Measurements from ENCODE around the gene DNER. TPM values are rescaled to one million over a fixed set of nuclear protein-coding genes. Genes with fewer than 3 reads are reported as not detected.

DNER gene
- total RNA-seq, 1 experiment from 2014 or later = not detected

DNA sequence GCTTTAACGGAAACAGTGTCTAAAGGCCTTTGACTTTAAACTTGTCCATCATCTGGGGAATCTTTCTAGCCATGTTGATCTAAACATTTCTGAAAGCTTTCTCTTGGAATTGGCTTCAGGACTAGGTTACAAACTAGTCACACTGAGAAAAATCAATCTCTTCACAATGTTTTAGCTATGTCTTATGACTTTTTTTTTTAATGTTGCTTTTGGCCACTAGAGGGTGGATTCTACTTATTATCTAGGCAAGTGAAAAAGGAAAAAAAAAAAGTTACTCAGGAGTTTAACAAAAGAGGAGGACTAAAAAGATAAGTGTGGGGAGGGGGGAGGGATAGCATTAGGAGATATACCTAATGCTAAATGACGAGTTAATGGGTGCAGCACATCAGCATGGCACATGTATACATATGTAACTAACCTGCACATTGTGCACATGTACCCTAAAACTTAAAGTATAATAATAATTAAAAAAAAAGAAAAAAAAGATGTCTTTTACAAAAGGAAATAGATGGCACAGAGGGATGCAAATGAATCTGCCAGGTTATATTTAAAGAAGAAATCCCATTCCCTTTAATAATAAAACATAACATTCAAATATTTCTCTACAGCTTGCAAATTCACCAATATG, 282.9 kb downstream of the DNER start:
- peak; percentile 54 for DNase-seq (ENCODE audit: low spot score)
- in situ Hi-C loops (cut with HindIII; ENCODE audit: low sequenced_read_pairs) = no loop called here

DNA sequence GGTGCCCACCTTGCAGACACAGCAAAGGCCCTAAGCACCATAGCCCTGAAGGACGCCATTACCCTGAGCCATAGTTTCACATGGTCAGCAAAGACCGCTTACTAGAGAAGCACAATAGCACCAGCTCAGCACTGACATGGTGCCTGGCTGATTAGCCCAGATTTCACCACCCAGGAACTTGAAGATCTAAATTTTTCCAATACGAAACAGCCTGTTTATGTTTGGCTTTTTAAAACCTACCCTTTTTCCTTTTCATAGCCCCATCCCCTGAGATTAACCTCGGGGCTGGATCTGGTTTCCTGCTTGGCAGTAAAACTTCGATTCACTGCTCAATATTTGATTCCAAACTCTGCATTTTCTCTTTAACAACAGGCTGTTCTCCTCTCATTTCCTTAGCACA, 284.8 kb downstream of the DNER start:
- in situ Hi-C loops (cut with HindIII; ENCODE audit: low sequenced_read_pairs) = no loop called here
- no peak for DNase-seq (ENCODE audit: low spot score)

DNA sequence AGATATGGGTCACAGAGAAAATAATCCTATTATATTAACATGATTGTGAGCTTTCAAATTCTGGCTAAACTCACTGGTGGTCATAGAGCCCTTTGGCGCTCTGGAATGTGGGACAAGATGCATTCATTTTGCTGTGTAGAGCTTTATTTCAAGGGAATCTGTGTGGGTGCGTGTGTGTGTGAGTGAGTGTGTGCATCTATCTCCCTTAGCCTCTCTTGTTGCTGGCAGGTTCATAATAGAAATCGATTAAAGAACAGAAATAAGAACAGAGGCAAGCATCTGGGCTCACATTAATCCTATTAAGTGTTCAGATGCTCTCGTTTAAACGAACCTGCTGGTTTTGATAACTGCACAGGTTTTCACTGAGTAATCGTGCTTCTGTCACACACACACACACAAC, 287.9 kb downstream of the DNER start:
- DNase-seq (ENCODE audit: low spot score) = no peak
- in situ Hi-C loops (cut with HindIII; ENCODE audit: low sequenced_read_pairs) = no loop called here

DNA sequence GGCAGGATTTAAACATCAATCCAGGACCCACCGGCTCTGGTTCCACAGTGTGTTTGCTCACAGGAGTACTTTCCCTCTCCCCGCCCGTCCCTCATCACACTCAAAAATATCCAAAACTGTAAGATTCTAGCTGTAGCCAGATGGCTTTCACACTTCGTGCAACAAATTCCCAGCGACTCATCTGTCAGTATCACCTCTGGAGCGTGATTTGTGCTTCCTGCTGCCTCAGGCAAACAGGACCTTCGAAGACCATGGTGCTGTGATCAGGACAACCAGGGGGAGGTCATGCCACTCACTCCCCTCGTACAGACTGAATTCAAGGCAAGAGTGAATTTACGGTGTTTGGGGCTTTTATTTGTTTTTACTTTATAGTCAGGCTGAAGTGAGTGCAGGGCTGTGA, 288.8 kb downstream of the DNER start:
- in situ Hi-C loops (cut with HindIII; ENCODE audit: low sequenced_read_pairs) = no loop called here
- no peak for DNase-seq (ENCODE audit: low spot score)

DNA sequence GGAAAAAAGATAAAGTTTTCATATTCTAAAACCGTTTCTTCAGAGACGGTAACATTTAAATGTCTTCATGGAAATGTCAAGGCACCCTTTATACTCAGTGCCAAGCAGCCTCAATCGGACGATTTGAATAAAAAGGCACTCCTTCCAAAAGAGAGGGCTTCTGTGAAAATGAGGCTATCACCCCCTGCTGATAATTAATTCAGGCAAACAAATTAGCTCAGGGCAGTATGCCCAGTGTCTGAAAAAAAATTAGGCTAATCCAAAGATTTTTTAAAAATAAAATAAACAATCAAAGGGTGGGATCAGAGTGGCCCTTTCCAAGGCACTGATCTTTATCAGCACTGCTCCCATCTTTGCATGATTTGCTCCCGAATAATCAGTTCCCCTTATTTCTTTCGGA, 292.3 kb downstream of the DNER start:
- peak; percentile 43 for DNase-seq (ENCODE audit: low spot score)
- in situ Hi-C loops (cut with HindIII; ENCODE audit: low sequenced_read_pairs) = no loop called here

DNA sequence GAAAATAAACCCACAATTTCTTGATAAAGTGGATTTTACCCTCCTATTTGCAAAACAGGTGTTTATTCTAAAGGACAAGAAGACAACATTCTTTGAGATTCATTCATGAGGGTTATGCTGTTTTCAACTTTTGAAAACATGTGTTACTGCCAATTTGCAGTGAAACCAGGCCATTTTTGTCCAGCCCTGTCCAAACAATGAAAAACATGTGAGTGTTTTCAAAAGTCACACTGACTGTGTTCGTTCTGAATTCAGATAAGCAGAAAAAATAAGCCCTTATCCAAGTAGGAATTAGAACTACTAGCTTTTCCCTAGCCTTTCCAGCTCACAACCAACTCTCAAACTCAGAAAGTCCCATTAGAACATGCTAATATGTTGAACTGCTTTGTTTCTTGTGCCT, 295.2 kb downstream of the DNER start:
- no peak for DNase-seq (ENCODE audit: low spot score)
- in situ Hi-C loops (cut with HindIII; ENCODE audit: low sequenced_read_pairs) = no loop called here

DNA sequence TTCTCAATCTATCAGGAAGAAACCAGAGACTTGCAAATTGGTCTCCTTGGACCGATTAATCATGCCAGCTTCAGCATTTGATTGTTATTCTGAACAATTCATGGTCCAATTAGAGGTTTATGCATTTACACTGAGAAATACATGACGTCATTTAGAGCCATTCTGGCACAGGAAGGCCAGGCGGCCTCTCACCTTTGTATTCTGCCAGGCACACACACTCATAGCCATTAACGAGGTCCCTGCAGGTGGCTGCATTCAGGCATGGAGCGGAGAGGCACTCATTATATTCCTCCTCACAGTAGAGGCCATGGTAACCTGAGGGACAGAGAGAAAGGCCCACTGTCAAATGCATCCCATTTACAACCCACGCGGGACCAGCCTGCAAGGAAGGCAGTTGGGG, 296.4 kb downstream of the DNER start:
- DNase-seq (ENCODE audit: low spot score) = no peak
- in situ Hi-C loops (cut with HindIII; ENCODE audit: low sequenced_read_pairs) = no loop called here

DNA sequence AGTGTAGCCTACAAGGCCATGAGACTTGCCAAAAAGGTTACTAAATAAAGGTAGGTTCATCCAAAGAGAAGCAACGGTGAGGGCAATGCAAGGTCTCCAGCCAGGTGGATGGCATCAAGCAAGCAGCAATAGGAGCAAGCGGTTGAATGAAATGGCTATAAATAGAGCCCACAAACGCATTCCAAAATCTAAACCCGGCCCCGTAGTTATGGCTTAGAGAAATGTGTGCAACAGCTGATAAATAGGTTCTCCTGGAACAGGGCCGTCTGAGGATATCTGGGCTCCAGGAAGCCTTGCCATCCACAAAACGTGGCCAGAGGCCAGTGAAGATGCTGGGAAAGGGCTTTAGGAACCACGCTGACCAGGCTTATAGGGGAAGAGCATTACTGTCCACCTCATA, 297.2 kb downstream of the DNER start:
- peak; percentile 50 for DNase-seq (ENCODE audit: low spot score)
- in situ Hi-C loops (cut with HindIII; ENCODE audit: low sequenced_read_pairs) = no loop called here

DNA sequence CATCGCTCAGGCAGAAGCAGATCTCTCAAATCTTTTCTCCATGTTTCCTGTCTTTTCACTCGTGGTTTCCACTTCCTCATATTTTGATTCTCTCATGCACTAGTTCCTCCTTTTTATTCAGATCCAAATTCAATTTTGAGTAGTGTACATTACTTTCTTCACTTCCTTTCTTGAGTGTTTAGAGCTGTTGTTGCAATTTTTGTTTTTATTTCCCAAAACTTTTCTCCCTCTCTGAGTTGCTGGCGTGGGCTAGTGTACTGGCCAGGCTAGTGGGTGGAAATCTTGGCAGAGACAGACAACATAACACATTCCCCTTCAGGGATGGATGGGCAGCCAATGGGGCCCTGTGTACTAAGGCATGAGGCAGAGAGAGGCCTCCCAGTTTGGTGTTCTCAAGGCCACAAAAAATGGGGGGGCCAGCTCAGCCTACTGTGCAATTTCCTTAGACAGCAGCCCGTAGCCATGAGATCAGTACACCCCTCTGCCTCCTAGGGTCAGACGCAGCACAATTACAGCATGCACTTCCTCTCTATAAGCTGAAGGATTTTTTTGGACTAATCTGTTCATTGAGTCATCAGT, 298.1 kb downstream of the DNER start:
- peak; percentile 13 for DNase-seq (ENCODE audit: low spot score)
- in situ Hi-C loops (cut with HindIII; ENCODE audit: low sequenced_read_pairs) = no loop called here

DNA sequence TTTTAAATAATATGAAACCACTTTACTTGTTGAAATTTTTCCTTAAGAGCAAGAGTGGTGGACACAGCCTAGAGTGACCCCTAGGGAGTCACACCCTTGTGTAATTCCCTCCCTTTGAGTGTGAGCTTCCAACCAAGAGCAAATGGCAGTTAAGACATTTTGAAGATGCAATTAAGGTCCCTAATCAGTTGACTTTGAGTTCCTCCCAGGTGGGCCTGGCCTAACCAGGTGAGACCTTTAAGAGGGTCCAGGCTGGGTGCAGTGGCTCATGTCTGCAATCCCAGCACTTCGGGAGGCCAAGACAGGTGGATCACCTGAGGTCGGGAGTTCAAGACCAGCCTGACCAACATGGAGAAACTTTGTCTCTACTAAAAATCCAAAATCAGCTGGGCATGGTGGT, 299.7 kb downstream of the DNER start:
- in situ Hi-C loops (cut with HindIII; ENCODE audit: low sequenced_read_pairs) = no loop called here
- DNase-seq (ENCODE audit: low spot score) = no peak

DNA sequence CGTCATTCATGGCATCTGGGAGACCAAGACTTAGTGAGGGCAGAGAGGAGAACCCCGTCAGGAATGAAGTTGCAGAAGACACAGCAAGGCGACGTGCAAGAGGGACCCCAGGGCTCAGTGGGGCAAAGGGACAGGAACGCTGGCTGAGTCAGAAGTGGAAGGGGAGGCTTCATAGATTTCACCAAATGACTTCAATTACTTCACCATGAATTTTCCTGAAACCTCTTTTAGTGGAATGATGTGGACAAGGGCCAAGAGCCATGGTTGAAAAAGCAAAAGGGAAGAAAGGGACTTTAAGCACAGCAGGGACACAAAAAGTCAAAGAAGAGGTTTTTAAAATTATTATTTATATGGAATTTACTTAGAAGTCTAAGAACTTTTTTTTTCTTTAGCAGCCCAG, 301.7 kb downstream of the DNER start:
- in situ Hi-C loops (cut with HindIII; ENCODE audit: low sequenced_read_pairs) = no loop called here
- no peak for DNase-seq (ENCODE audit: low spot score)

DNA sequence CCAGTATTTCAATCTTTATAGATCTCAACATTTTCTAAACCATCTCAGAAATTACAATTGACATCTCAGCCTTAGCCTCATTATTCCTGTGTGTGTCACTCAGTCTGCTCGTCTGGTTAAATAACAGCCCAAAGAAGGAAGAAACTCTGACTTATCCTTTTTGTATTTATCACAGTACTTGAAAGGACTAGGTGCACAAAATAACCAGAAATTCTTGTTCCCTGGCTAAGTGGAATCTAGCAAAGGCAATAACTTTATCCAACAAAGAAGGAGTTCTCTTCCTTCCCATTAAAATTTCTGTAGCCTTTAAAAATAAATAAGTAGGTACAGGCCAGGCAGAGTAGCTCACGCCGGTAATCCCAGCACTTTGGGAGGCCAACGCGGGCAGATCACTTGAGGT, 303.4 kb downstream of the DNER start:
- no peak for DNase-seq (ENCODE audit: low spot score)
- in situ Hi-C loops (cut with HindIII; ENCODE audit: low sequenced_read_pairs) = no loop called here

DNA sequence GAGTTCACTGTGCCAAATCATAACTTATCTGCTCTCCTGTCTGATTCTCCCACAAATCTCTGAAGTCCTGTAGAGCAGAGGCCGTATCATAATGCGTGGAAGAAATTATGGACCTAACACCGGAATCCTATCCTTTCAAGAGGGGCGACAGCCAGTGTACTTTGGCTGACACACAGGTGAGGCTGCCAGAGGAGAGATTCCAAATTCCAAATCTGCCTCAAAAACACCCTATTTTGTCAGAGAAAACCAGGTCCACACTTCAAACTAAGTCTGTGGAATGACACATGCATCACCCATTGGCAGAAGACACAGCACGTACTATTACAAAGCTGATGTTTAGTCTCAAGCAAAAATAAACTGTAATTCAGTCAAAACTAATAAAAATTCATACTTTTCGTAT, 304.1 kb downstream of the DNER start:
- DNase-seq (ENCODE audit: low spot score) = no peak
- in situ Hi-C loops (cut with HindIII; ENCODE audit: low sequenced_read_pairs) = no loop called here

DNA sequence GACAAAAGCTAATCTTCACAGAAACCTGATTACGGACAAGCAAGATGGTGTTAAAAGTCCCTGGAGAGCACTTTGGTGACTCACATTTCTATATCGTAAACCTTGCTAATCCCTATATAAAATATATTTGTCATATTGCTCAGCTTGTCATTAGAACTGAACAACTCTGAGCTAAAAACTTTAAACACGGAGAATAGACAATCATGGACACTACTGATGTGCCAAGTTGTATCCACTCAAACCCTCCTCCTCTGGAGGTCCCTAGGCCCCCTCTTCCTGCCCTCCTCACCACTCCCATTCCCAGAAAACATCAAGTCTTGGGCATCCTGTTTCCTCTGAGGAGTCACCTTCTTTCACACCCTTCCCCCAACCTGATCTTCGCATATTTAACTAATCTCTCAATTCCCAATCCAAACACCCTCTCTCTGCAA, 304.6 kb downstream of the DNER start:
- in situ Hi-C loops (cut with HindIII; ENCODE audit: low sequenced_read_pairs) = no loop called here
- DNase-seq (ENCODE audit: low spot score) = no peak

DNA sequence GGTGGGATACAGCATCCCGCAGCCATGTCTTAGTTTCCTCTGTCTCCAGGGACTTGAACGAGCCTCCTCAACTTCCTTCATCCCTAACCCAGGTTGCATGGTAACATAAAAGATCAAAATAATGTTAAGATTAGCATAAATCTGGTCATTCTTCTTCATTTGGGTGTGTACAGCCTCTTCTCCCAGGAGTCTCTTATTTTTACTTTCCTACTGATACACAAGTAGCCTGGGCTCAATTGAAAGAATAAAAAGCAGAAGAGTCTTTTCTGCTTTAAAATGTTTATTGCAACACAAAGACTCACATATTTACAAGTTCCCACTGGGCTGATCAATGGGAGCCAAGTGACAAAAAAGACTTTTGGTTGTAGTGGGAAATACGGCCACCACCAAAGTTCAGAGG, 305.4 kb downstream of the DNER start:
- in situ Hi-C loops (cut with HindIII; ENCODE audit: low sequenced_read_pairs) = no loop called here
- DNase-seq (ENCODE audit: low spot score) = no peak

DNA sequence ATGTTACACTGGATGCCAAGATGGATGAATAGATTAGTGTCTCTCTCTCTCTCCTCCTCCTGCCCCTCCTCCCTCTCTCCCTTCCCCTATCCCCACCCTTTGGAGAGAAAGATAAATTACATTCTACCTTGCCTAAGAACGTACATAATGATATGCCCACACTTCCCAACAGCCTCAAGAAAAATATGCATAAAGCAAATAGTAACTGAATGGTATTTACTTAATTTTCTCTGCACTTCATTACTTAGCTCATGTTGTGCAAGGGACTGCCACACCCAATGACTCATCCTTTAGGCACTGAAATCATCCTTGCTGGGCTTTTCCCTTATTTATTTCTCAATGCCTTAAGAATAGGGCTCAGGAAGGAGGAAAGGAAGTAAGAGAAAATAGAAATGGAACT, 306.0 kb downstream of the DNER start:
- in situ Hi-C loops (cut with HindIII; ENCODE audit: low sequenced_read_pairs) = no loop called here

DNA sequence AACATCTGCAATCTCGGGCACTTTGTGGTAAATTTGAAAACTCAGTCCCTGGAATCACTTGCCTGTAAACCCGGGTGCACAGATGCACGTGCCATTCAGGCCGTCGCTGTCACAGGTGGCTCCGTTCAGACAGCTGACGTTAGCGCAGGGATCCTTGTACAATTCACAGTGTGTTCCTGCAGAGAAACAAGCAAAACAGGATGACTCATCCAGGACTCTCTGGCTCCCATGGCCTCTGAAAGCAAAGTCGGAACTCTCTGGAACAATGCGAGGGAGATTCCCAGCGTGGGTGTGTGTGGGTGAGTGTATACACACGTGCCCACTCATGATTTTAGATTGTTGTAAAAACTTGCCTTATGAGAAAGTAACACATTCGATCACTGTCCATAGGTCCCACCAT, 307.2 kb downstream of the DNER start:
- peak; percentile 30 for DNase-seq (ENCODE audit: low spot score)
- in situ Hi-C loops (cut with HindIII; ENCODE audit: low sequenced_read_pairs) = no loop called here

More for the DNA sequence above, 306.0 kb downstream of the DNER start:
- DNase-seq (ENCODE audit: low spot score) = no peak

DNA sequence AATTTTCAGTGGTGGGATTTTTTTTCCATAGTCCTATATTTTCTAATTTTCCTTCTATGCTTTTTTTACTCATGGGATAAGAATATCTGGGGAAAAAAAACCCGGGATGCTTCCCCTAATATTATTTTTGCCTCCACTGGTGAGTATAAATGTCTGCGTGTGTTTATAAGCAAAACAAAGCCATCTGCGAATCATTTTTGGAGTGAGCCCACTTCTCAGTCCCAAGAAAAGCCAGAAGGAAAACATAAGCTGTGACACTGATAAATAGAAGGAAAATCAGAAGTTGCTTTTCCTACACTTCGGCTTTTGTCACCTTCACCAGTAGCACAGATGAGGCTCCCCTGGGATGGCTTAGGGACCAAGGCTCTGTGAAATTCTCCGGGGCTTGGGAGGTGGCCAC, 308.6 kb downstream of the DNER start:
- in situ Hi-C loops (cut with HindIII; ENCODE audit: low sequenced_read_pairs) = no loop called here
- DNase-seq (ENCODE audit: low spot score) = no peak

DNA sequence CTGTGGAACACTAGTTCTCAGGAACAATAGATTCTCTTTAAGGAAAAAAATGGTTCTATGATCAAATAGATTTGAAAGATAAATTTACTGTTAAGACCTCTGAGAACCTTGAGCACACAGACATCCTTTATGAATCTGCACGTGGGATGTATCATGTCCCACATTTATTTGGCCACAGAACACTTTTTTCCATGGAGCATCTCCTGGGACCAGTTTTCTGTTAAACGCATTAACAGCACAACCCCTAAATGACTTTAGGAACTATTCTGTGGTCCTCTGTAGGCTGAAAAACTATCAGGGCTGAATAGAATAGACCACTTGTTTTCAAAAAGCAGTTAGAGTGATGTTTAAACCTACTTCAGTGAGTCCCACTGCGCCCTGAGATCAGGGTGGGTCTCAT, 311.1 kb downstream of the DNER start:
- in situ Hi-C loops (cut with HindIII; ENCODE audit: low sequenced_read_pairs) = no loop called here
- DNase-seq (ENCODE audit: low spot score) = no peak

DNA sequence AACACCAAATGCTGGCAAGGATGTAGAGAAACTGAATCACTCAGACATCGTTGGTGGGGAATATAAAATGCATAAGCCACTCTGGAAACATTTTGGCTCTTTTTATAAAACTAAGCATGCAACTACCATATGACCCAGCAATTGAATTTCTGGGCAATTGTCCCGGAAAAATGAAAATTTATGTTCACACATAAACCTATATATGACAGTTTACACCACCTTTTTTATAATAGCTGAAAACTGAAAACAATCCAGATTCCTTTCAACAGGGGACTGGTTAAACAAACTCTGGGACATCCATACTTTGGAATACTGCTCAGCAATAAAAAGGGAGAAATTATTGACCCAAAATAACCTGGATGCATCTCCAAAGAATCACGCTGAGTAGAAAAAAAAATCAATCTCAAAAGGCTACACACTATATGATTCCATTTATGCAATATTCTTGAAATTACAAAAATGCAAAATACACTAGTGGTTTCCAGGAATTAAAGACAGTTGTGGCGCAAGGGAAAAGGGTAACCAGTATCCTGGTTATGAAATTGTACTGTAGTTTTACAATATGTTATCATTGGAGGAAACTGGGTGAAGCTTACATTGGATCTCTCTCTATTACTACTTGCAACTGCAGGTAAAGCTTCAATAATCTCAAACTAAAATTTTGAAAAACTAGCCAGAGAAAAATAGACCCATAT, 313.0 kb downstream of the DNER start:
- in situ Hi-C loops (cut with HindIII; ENCODE audit: low sequenced_read_pairs) = no loop called here
- DNase-seq (ENCODE audit: low spot score) = no peak

DNA sequence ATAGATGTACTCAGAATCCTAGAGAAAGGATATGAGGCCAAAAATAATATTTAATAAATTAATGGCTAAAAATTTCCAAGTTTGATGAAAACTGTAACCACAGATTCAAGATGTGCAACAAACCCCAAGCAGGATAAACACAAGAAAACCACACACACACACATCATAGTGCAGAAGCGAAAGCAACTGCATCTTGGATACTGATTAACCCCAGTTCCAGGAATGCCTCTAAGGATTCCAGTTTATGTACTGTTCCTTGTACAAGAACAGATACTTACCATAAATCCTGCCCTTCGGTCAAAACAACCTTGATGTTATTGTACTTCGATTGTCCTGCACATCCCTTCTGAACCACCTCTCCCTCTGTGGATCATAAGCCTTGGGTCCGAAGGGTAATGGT, 320.4 kb downstream of the DNER start:
- DNase-seq (ENCODE audit: low spot score) = no peak
- in situ Hi-C loops (cut with HindIII; ENCODE audit: low sequenced_read_pairs) = no loop called here
